ENCODE results near the gene ELN. TPM values are rescaled to one million over a fixed set of nuclear protein-coding genes. Genes with fewer than 3 reads are reported as not detected.

Gene ELN
- total RNA-seq, 1 donor from 2014 or later, result not detected

- TF ChIP-seq CTCF (IDR thresholded peaks at IDR 0.05), result no peak
- H3K36me3 Mint-ChIP-seq (ENCODE audit: low read depth), result peaks cover 58% of the 10 kb centered on the region
- intact Hi-C loops (cut with micrococcal nuclease), result loop anchor here (1.0 to 10.0 kb wide), 6 partner anchors 18 to 554 kb away; partner anchors contain the start of genes EIF4H, GTF2I and LIMK1
These were observed 73.2 kb downstream of the ELN start for GRCh38 chr7:74101061-74101681.

DNA sequence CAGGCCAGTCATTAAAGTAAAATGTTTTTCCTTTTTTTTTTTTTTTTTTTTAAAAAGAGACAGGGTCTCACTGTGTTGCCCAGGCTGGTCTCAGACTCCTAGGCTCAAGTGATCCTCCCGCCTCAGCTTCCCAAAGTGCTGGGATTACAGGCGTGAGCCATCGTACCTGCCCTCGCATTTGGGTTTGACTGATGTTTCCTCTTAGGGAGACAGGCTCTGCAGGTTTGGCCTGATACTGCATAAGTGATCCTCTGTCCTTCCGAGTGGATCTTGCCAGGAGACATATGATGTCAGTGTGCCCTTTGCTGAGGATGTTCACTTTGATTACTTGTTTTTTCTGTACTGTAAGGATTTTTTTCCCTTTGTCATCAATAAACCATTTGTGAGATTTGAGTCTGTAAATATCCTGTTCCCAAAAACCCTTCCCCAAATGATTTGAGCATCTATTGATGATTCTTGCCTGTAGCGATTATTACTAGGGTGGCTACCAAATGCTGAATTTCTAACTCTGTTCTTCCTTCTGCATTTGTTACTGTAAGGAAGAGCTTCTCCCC, 75.3 kb downstream of the ELN start:
- no peaks in the 10 kb centered on the region for H3K9me3 Mint-ChIP-seq
- ATAC-seq (ENCODE audit: low read depth), result no peak
- no peaks in the 10 kb centered on the region for H3K27me3 Mint-ChIP-seq
- ChIA-PET POLR2A (interaction anchor here (0.6 to 2.1 kb wide), 2 partner anchors 9 to 64 kb away, joined by 6 read pairs; no protein-coding TSS in a partner anchor), CTCF (interaction anchor here (0.7 kb wide), 1 partner anchor 24 kb away, joined by 4 read pairs; no protein-coding TSS in a partner anchor)
- H3K4me1 Mint-ChIP-seq, result peaks cover 32% of the 10 kb centered on the region
- no peak overlapping the region for H3K27ac Mint-ChIP-seq
- intact Hi-C loops (cut with micrococcal nuclease), result loop anchor here (5.0 to 10.0 kb wide), 2 partner anchors 169 to 552 kb away; partner anchors contain the start of gene GTF2I
- no peak for TF ChIP-seq CTCF (IDR thresholded peaks at IDR 0.05)
- no peak overlapping the region for H3K4me3 Mint-ChIP-seq
- DNase-seq, result no peak
- H3K36me3 Mint-ChIP-seq (ENCODE audit: low read depth), result peaks cover 61% of the 10 kb centered on the region

More at GRCh38 chr7:74101061-74101681, 73.2 kb downstream of the ELN start:
- DNase-seq (peak; percentile 60), ATAC-seq (ENCODE audit: low read depth) (peak; percentile 79)
- Mint-ChIP-seq H3K27ac (peak overlapping the region; percentile 98), H3K27me3 (no peaks in the 10 kb centered on the region), H3K4me3 (peak overlapping the region; percentile 70), H3K9me3 (peaks cover 2% of the 10 kb centered on the region), H3K4me1 (peaks cover 38% of the 10 kb centered on the region)
- ChIA-PET POLR2A (interaction anchor here (0.5 to 2.6 kb wide), 18 partner anchors 9 to 544 kb away, joined by 3 to 35 read pairs (median 5); partner anchors contain the start of genes EIF4H, LAT2 and LIMK1), CTCF (interaction anchor here (0.8 to 1.7 kb wide), 7 partner anchors 8 to 109 kb away, joined by 3 to 6 read pairs (median 3); partner anchors contain the start of genes LAT2 and LIMK1)

DNA sequence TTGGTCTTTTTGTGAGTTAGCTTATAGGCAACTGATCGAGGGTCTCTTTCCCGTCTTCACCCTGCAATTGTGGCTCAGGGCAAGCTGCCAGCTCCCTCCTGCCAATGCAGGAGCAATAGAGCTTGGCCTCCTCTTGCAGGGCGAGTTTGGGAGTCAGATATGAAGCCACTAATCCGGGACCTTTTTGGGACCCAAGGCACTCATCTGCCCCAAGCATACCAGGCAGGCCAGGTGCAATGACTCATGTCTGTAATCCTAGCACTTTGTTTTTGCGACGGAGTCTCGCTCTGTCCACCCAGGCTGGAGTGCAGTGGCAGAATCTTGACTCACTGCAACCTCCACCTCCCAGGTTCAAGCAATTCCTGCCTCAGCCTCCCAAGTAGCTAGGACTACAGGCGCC, 76.7 kb downstream of the ELN start:
- peaks cover 28% of the 10 kb centered on the region for H3K4me1 Mint-ChIP-seq
- H3K27ac Mint-ChIP-seq, result no peak overlapping the region
- intact Hi-C loops (cut with micrococcal nuclease), result loop anchor here (5.0 to 10.0 kb wide), 2 partner anchors 168 to 550 kb away; partner anchors contain the start of gene GTF2I
- POLR2A ChIA-PET, result interaction anchor here (1.3 to 2.1 kb wide), 2 partner anchors 10 to 12 kb away, joined by 4 to 6 read pairs; no protein-coding TSS in a partner anchor
- no peak overlapping the region for H3K4me3 Mint-ChIP-seq
- no peaks in the 10 kb centered on the region for H3K9me3 Mint-ChIP-seq
- DNase-seq (no peak), ATAC-seq (ENCODE audit: low read depth) (no peak)
- peaks cover 67% of the 10 kb centered on the region for H3K36me3 Mint-ChIP-seq (ENCODE audit: low read depth)
- no peak for TF ChIP-seq CTCF (IDR thresholded peaks at IDR 0.05)
- no peaks in the 10 kb centered on the region for H3K27me3 Mint-ChIP-seq
- CTCF ChIA-PET, result no interaction called here

GRCh38 chr7:74105992-74106391, 78.0 kb downstream of the ELN start:
- Mint-ChIP-seq H3K36me3 (ENCODE audit: low read depth) (peaks cover 72% of the 10 kb centered on the region), H3K9me3 (no peaks in the 10 kb centered on the region), H3K27ac (no peak overlapping the region), H3K4me1 (peaks cover 15% of the 10 kb centered on the region), H3K4me3 (no peak overlapping the region), H3K27me3 (no peaks in the 10 kb centered on the region)
- POLR2A ChIA-PET, result interaction anchor here (1.3 kb wide), 1 partner anchor 13 kb away, joined by 4 read pairs; no protein-coding TSS in a partner anchor
- ATAC-seq (ENCODE audit: low read depth) (no peak), DNase-seq (no peak)
- no peak for TF ChIP-seq CTCF (IDR thresholded peaks at IDR 0.05)
- intact Hi-C loops (cut with micrococcal nuclease), result loop anchor here (10.0 kb wide), 1 partner anchor 549 kb away; the partner anchor contains the start of gene GTF2I
- CTCF ChIA-PET, result no interaction called here

GRCh38 chr7:74106846-74107245, 78.9 kb downstream of the ELN start:
- Mint-ChIP-seq H3K9me3 (no peaks in the 10 kb centered on the region), H3K4me1 (peaks cover 7% of the 10 kb centered on the region), H3K36me3 (ENCODE audit: low read depth) (peaks cover 78% of the 10 kb centered on the region), H3K27ac (no peak overlapping the region), H3K4me3 (no peak overlapping the region), H3K27me3 (no peaks in the 10 kb centered on the region)
- DNase-seq, result no peak
- no peak for TF ChIP-seq CTCF (IDR thresholded peaks at IDR 0.05)
- ATAC-seq (ENCODE audit: low read depth), result no peak
- POLR2A ChIA-PET, result no interaction called here
- CTCF ChIA-PET, result no interaction called here
- intact Hi-C loops (cut with micrococcal nuclease), result loop anchor here (10.0 kb wide), 1 partner anchor 548 kb away; the partner anchor contains the start of gene GTF2I
